Middle frontal gyrus (tissue), 1 donor: ENCODE measurements around the gene FNIP2.
"Not testable (repeated sequence)": the region's sequence is repeated elsewhere in the genome, so short reads cannot be mapped to it uniquely, and the experiment has no call there.

ENCODE experiments used
- DNase-seq: peaks from one replicate; pipeline ENCODE4 v3.0.0-alpha.2; 2015; ENCODE audit warnings: low spot score; ENCODE audit errors: extremely low spot score

FNIP2 gene

GRCh38 chr4:158952221-158952774 lies 183.5 kb downstream of the FNIP2 start:
- DNase-seq, result not testable (repeated sequence)

GRCh38 chr4:158956345-158956744 lies 187.5 kb downstream of the FNIP2 start:
- DNase-seq, result not testable (repeated sequence)

DNA sequence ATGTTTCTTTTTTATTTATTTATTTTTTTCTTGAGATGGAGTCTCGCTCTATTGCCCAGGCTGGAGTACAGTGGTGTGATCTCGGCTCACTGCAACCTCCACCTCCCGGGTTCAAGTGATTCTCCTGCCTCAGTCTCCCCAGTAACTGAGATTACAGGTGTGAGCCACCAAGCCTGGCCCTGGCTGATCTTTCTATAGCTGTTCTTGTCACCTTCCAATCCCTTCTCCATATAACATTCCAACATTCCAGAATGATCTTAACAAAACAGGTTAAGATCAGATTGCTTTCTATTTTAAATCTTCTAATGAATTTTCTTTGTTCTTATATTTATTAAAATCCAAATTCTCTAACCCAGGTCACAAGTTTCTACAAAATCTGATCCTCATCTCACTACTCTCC lies 188.1 kb downstream of the FNIP2 start:
- not testable (repeated sequence) for DNase-seq
